Activated naive CD4-positive, alpha-beta T cell treated with anti-CD3 and anti-CD28 coated beads, Interleukin-2, amount 50 U/mL, for 24 hours (primary cell): ENCODE results near the gene TSC22D1.

ENCODE experiments used
- H3K27ac Mint-ChIP-seq: one replicate; pipeline ENCODE4 v1.8.0; 2021; ENCODE audit warnings: mild to moderate bottlenecking, mixed read lengths
- H3K27me3 Mint-ChIP-seq: one replicate; pipeline ENCODE4 v1.8.0; 2021; ENCODE audit warnings: mixed read lengths
- H3K36me3 Mint-ChIP-seq: one replicate; pipeline ENCODE4 v1.8.0; 2021; ENCODE audit warnings: mixed read lengths
- H3K4me1 Mint-ChIP-seq: one replicate; pipeline ENCODE4 v1.8.0; 2021; ENCODE audit warnings: mixed read lengths
- H3K4me3 Mint-ChIP-seq: one replicate; pipeline ENCODE4 v1.8.0; 2021; ENCODE audit warnings: mild to moderate bottlenecking, mixed read lengths
- H3K9me3 Mint-ChIP-seq: one replicate; pipeline ENCODE4 v1.8.0; 2021; ENCODE audit warnings: mixed read lengths

The TSC22D1 gene

DNA sequence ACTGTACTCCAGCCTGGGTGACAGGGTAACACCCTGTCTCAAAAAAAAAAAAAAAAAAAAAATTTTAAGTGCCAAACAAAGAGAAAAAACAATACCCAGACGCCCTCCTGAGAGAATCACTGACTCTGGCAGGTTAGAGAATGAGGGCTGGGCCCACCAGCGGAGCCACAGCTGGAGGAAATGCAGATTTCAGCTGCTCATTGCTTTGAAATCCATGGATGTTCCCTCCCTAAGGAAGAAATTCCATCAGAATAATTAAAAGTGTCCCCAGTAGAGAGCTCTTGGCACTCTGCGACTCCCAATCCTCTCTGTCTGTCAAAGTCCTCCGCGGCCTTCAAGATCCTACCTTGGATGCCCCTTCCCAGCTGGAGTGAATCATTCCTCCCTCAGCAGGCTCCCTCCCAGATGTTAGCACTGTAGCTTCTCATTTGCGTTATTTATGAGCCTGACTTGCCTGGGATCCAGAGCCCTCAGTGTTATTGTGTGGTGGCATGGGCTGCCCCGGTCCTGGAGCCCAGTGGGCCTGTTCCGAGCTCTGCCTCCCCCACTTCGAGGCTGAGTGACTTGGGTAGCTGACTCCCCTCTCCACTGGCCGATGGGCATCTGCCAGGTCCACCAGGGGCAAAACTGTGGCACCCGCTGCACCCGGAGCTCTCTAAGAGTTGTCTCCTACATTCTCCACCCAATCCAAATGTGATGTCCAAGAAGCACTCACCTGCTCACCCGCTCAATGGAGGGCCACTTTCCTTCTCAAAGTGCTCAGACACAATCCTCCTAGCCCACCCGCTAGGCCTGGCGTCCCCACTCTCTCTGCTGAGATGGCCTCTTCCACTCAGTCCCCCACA, 155.5 kb downstream of the TSC22D1 start:
- H3K4me1 Mint-ChIP-seq: no peaks in the 10 kb centered on the region
- H3K36me3 Mint-ChIP-seq: no peaks in the 10 kb centered on the region
- peaks cover 11% of the 10 kb centered on the region for H3K27me3 Mint-ChIP-seq
- no peak overlapping the region for H3K4me3 Mint-ChIP-seq
- no peaks in the 10 kb centered on the region for H3K9me3 Mint-ChIP-seq
- no peak overlapping the region for H3K27ac Mint-ChIP-seq

DNA sequence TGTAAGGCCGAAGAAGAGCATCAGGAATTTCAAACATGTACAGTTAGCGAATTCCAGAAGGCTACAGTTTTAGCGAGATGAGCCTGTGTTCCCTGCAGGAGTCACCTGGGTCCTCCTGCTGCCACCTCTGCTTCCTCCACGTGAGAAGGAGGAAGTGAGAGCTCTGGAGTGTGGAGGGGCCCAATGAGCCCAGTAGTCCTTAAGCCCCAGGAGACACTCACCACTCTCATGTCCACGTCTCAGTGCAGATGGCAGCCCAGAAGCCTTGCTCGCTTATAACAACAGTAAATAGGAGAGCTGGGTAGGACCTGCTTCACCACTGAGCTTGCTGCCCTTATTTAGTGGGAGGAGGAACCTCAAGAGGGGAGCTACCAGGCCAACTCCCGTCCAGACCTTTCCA, 158.3 kb downstream of the TSC22D1 start:
- Mint-ChIP-seq H3K4me3 (no peak overlapping the region), H3K27ac (no peak overlapping the region), H3K9me3 (no peaks in the 10 kb centered on the region)

DNA sequence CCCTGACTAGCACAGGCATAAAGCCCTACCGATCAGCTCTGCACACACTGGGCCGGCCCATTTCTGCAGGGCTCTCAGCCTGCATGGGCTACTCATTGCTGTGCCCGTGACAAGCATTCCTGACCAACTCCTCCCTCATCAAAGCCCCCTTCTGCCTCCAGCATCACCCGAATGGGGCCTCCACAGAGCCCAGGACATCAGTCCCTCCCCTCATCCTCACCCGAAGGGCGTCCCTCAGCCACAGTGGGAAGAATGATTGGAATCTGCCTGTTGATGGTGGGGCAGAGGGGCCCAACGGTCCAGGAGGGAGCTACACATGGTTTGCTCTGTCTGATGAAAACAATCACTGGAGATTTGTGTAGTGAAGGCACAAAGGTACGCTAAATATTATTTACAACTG, 158.7 kb downstream of the TSC22D1 start:
- Mint-ChIP-seq H3K27ac (no peak overlapping the region), H3K4me3 (no peak overlapping the region), H3K27me3 (no peaks in the 10 kb centered on the region), H3K36me3 (no peaks in the 10 kb centered on the region), H3K4me1 (no peaks in the 10 kb centered on the region), H3K9me3 (no peaks in the 10 kb centered on the region)

More for the DNA sequence above, 158.3 kb downstream of the TSC22D1 start:
- Mint-ChIP-seq H3K27me3 (no peaks in the 10 kb centered on the region), H3K36me3 (no peaks in the 10 kb centered on the region), H3K4me1 (no peaks in the 10 kb centered on the region)

DNA sequence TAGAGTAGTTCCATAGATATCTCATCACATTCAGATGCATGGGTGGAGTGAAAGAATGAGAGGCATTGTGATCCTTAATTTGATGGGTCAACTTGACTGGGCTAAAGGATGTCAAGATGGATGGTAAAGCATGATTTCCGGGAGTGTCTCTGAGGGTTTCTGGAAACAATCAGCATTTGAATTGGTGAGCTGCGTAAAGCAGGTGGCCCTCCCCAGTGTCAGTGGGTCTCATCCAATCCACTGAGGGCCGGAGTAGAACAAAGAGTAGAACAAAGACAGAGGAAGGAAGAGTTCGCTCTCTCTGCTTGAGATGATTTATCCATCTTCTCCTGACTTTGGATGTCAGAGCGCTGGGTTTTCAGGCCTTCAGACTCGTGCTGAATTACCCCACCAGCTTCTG, 159.4 kb downstream of the TSC22D1 start:
- Mint-ChIP-seq H3K9me3 (no peaks in the 10 kb centered on the region), H3K27me3 (no peaks in the 10 kb centered on the region), H3K4me1 (peaks cover 3% of the 10 kb centered on the region), H3K36me3 (no peaks in the 10 kb centered on the region), H3K4me3 (no peak overlapping the region), H3K27ac (no peak overlapping the region)

DNA sequence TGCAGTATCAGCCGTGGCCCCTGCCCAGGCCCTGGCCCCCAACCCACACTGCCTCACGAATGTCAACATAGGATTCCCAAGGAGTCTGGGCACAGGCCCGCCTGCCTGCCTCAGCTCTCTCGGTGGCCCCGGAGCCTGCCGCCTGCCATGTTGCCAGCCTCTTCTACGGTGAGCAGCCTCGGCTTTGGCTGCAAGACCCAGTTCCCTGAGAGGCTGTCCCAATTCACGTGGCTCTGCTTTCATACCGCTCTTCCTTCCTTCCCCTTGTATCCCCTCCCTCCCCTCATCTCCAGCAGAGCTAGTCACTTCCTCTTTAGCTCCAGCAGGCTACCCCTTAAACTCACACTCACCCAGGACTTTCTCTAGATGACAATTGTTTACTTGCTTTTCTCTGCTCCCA, 159.8 kb downstream of the TSC22D1 start:
- H3K9me3 Mint-ChIP-seq: no peaks in the 10 kb centered on the region
- no peak overlapping the region for H3K27ac Mint-ChIP-seq
- peaks cover 3% of the 10 kb centered on the region for H3K4me1 Mint-ChIP-seq
- no peaks in the 10 kb centered on the region for H3K27me3 Mint-ChIP-seq
- no peaks in the 10 kb centered on the region for H3K36me3 Mint-ChIP-seq
- no peak overlapping the region for H3K4me3 Mint-ChIP-seq

DNA sequence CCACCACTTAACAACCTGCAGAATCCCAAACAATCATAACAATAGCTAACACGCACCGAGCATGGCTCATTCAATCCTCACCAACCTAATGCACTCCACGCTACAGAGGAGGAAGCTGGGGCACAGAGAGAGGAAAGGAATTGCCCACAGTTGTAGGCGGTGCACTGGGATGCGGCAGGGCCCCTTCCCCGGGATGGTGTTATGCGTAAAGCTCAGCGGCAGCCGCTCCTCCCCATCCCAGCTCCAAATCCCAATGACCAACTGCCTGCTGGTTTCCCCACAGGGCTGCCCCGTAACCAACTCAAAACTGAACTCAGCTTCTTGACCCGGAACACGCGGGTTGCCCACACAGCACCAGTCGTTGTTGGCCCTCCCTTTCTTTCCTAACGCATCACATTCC, 160.3 kb downstream of the TSC22D1 start:
- H3K27me3 Mint-ChIP-seq: no peaks in the 10 kb centered on the region
- no peaks in the 10 kb centered on the region for H3K9me3 Mint-ChIP-seq
- no peaks in the 10 kb centered on the region for H3K36me3 Mint-ChIP-seq
- no peak overlapping the region for H3K4me3 Mint-ChIP-seq
- H3K27ac Mint-ChIP-seq: no peak overlapping the region
- peaks cover 3% of the 10 kb centered on the region for H3K4me1 Mint-ChIP-seq

DNA sequence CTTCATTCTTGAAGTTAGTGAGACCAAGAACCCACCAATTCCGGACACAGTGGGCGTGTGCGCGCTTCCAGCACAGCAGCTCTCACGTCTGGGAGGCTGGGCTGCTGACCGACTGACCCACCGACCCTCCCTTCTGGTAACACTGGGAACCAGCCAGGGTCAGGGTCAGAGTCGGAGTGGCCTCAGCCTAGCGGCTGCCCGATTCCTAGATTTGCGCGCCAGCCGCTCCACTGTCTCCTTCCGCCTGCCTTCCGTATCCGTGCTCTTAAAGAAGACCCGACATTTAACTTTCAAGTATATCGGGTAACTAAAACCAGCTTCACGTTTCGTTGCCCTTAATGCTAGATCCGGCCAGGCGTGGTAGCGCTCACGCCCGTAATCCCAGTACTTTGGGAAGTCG, 161.4 kb downstream of the TSC22D1 start:
- H3K36me3 Mint-ChIP-seq: no peaks in the 10 kb centered on the region
- H3K27me3 Mint-ChIP-seq: no peaks in the 10 kb centered on the region
- no peaks in the 10 kb centered on the region for H3K9me3 Mint-ChIP-seq
- H3K4me3 Mint-ChIP-seq: no peak overlapping the region
- peaks cover 3% of the 10 kb centered on the region for H3K4me1 Mint-ChIP-seq
- H3K27ac Mint-ChIP-seq: no peak overlapping the region

DNA sequence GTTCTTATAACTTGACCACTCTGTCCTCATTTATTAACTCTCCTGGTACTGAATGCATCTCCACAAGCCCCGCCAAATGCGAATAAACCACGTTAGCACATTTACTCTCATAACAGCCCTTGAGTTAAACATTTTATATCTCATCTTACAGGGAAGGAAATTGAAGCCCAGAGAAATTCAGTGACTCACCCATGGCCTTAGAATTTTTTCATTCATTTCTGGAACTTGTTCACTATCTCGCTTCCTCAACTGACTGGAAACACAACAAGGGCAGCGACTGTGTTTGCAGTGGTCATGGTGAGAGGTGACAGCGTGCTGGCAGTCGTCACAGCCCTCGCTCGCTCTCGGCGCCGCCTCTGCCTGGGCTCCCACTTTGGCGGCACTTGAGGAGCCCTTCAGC, 163.0 kb downstream of the TSC22D1 start:
- Mint-ChIP-seq H3K4me1 (peaks cover 3% of the 10 kb centered on the region), H3K36me3 (no peaks in the 10 kb centered on the region), H3K4me3 (no peak overlapping the region), H3K9me3 (no peaks in the 10 kb centered on the region), H3K27me3 (no peaks in the 10 kb centered on the region), H3K27ac (no peak overlapping the region)

DNA sequence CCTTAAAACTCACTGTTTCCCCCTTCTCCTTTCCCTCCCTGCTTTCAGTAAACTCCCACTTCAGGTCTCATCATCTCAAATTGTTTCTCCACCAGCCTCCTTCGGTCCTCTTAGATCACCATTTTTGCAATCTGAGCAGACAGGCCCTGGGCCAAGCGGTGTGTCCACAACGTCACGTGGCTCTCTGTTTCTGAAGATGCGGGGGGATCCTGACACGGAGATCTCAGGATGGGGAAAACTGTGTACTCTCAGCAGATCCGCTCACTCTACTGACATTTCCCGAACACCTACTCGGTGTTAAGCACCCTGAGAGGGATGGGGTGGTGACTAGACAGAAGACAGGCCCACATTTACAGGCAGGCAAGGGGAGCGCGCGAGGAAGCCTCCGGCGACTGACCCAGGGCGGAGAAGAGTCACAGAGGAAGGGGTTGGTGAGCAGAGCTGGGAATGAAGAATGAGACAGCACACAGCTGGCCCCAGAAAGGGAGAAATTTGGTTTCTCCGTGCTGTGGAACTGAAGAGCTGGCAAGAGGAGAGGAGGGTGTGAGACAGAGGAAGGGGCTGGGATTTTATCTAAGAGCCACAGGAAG, 163.7 kb downstream of the TSC22D1 start:
- Mint-ChIP-seq H3K4me1 (peaks cover 3% of the 10 kb centered on the region), H3K27me3 (no peaks in the 10 kb centered on the region), H3K9me3 (no peaks in the 10 kb centered on the region), H3K36me3 (no peaks in the 10 kb centered on the region), H3K27ac (no peak overlapping the region), H3K4me3 (no peak overlapping the region)

DNA sequence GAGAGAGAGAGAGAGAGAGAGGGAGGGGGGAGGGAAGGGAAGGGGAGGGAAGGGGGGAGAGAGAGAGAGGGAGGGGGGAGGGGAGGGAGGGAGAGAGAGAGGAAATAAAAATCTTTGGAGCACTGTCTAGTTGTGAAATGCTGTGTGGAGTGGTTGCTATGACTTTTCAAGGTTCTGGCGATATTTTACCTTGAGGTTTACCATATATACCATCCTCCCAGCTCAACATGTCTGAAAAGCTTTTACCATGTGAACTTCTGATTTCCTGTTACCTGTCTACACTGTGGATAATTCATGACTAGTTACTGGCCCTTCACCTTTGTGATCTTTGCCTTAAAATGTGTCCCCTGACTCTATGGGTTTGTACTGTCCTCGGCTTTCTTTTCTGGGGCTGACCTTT, 164.3 kb downstream of the TSC22D1 start:
- H3K4me1 Mint-ChIP-seq: peaks cover 3% of the 10 kb centered on the region
- no peaks in the 10 kb centered on the region for H3K9me3 Mint-ChIP-seq
- no peaks in the 10 kb centered on the region for H3K27me3 Mint-ChIP-seq
- H3K4me3 Mint-ChIP-seq: no peak overlapping the region
- H3K27ac Mint-ChIP-seq: no peak overlapping the region
- H3K36me3 Mint-ChIP-seq: no peaks in the 10 kb centered on the region

DNA sequence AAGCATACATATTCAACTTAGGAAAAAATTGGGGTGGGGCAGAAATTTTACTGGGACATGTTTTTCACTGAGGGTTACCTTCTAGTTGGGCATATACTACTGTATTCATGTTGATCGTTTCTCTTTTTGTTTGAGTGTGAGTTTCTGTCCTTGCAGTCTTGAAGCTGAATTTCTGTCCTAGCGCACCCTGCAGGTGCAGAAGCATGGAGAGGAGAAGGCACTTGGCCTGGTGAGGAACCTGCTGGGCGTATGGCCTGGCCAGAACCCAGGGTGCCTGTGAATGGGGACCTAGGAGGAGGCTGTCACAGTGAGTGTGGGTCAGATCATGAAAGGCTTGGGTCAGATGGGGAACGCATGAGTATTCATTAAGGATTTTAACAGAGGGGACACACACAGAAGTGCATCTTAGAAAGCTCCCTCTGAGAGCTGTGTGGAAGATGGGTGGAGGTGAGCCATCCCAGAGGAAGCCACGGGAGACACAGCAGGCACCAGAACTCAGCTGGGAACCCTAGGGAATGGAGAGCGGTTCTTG, 165.7 kb downstream of the TSC22D1 start:
- Mint-ChIP-seq H3K4me3 (no peak overlapping the region), H3K9me3 (no peaks in the 10 kb centered on the region), H3K27me3 (peaks cover 3% of the 10 kb centered on the region), H3K27ac (no peak overlapping the region), H3K4me1 (peaks cover 3% of the 10 kb centered on the region), H3K36me3 (no peaks in the 10 kb centered on the region)

DNA sequence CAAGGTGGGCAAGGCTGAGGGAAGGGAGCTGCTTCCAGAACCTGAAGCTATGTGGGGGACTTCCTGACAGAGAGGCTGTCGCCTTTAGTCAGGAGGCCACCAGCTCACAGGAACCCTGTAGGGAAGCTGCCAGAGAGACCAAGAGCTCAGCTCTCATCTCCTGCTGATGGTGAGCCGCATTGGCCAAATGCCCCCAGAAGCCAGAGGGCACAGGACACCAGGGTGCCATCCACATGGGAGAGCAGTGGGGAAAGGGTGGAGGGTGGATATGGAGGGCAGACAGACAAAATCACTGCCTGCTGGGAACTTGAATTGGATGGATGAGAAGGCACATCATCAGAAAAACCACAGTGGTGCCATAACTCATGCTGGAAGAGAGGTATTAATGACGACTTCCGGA, 166.5 kb downstream of the TSC22D1 start:
- H3K9me3 Mint-ChIP-seq: no peaks in the 10 kb centered on the region
- peaks cover 3% of the 10 kb centered on the region for H3K27me3 Mint-ChIP-seq
- H3K4me1 Mint-ChIP-seq: peaks cover 3% of the 10 kb centered on the region
- no peak overlapping the region for H3K27ac Mint-ChIP-seq
- H3K4me3 Mint-ChIP-seq: no peak overlapping the region
- H3K36me3 Mint-ChIP-seq: no peaks in the 10 kb centered on the region

DNA sequence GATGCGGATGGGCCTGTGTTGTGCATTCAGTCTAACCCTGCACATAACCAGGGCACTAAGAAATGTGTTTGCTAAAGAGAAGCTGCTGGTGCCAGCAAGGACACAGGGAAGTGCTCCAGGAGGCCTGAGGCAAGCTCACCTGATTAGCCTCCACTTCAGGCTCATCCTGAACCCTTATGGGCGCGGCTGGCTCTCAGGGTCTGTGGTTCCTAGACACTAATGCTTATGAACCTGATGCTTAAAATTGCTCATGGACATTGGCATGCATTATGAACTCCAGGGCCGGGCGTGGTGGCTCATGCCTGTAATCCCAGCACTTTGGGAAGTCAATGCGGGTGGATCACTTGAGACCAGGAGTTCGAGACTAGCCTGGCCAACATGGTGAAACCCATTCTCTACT, 168.2 kb downstream of the TSC22D1 start:
- H3K27ac Mint-ChIP-seq: no peak overlapping the region
- H3K4me1 Mint-ChIP-seq: peaks cover 3% of the 10 kb centered on the region
- peaks cover 7% of the 10 kb centered on the region for H3K27me3 Mint-ChIP-seq
- no peaks in the 10 kb centered on the region for H3K9me3 Mint-ChIP-seq
- no peak overlapping the region for H3K4me3 Mint-ChIP-seq
- no peaks in the 10 kb centered on the region for H3K36me3 Mint-ChIP-seq

DNA sequence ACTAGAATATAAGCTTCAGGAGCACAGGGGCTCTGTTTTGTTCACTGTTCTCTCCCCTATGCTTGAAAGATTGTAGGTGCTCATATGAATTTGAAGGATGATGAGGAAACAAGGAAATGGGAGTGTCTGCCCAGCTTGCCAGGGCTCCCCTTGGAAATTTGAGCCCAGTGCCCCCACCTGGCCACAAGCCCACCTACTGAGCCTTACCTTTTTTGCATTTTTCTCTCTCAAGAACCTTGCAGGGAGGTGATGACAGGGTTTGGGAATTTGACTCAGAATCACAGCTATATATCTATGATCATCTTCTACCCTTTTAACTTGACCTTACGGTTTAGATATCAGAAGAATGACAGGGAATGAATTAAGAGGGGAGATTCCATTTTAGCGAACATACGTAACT, 168.8 kb downstream of the TSC22D1 start:
- Mint-ChIP-seq H3K27me3 (peaks cover 7% of the 10 kb centered on the region), H3K4me1 (peaks cover 3% of the 10 kb centered on the region), H3K9me3 (no peaks in the 10 kb centered on the region), H3K4me3 (no peak overlapping the region), H3K36me3 (no peaks in the 10 kb centered on the region), H3K27ac (no peak overlapping the region)

DNA sequence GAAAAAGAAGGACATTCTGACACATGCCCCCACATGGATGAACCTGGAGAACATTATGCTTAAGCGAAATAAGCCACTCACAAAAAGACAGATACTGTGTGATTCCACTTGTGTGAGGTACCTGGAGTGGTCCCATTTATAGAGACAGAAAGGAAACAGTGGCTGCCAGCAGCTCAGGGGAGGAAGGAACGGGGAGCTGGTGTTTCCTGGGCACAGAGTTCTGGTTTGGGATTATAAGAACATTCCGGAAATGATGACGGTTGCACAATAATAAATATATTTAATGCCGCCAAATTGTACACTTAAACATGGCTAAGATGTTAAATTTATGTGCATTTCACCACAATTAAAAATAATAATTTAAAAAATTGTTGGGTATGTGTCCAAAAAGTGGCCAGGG, 169.5 kb downstream of the TSC22D1 start:
- Mint-ChIP-seq H3K4me1 (no peaks in the 10 kb centered on the region), H3K27ac (no peak overlapping the region), H3K9me3 (no peaks in the 10 kb centered on the region), H3K27me3 (peaks cover 7% of the 10 kb centered on the region), H3K36me3 (no peaks in the 10 kb centered on the region), H3K4me3 (no peak overlapping the region)

DNA sequence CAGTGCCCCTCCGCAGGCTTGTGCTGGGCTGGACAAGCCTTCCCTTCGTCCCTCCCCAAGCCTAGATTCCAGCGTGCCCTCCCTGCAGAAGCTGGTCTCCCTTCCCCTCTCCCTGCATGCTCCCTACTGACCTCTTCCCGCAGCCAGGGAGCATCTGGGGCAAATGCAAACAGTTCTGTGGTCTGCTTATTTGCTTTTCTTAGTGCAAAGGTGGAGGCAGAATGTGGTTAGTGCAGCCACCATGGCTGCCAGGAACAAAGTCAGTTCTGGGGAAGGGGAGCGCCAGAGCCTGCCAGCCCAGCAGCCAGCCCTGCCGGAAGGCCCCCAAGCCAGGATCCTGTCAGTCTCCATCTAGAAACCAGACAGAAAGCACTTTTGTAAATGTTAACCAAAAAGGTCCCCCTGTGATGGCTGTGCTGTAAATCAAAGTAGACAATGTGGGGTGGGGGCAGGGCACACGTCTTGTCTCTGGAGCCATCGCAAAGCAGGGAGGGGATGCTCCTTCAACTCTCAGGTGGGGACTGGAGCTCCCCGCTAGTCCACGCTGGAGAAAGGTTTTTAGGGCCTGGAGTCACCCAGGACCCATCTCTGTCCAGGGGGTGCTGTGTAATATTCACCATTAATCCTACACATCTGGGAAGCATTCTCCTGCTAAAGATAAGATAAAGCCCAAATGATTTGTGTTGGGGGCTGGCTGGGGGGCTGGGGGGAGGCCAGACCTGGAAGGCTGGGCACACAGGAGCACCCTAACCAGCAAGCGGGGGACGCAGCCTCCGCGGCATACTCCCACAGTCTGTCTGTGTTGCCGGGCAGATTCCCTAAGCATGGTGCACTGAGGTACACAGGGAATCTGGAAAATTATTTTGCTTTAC, 171.6 kb downstream of the TSC22D1 start:
- H3K4me1 Mint-ChIP-seq: no peaks in the 10 kb centered on the region
- H3K27me3 Mint-ChIP-seq: peaks cover 7% of the 10 kb centered on the region
- no peak overlapping the region for H3K4me3 Mint-ChIP-seq
- no peak overlapping the region for H3K27ac Mint-ChIP-seq
- H3K9me3 Mint-ChIP-seq: no peaks in the 10 kb centered on the region
- H3K36me3 Mint-ChIP-seq: no peaks in the 10 kb centered on the region
